Lung (tissue), 12 donors: Measurements from ENCODE around the gene LRRC51. TPM values are rescaled to one million over a fixed set of nuclear protein-coding genes. Genes with fewer than 3 reads are reported as not detected.

Experiments used
- ATAC-seq: fragments of 200-7000 bp; cut with Tn5 transposase; one replicate; pipeline ENCODE4 v1.9.1; 2020; ENCODE audit warnings: moderate number of reproducible peaks; ENCODE audit not compliant: insufficient read depth, low FRiP score
- DNase-seq, 3 donors: peaks; one replicate each; pipeline ENCODE4 v3.0.0-alpha.2; 2013 to 2017
- H3K27ac ChIP-seq, 2 donors: one replicate each; pipeline ENCODE4 v1.5.1; 2013; ENCODE audit warnings: mild to moderate bottlenecking in 2 of 2, moderate library complexity in 2 of 2, control low read depth in 1 of 2, inconsistent platforms in 1 of 2, low read depth in 1 of 2, low read length in 1 of 2
- H3K27me3 ChIP-seq, 3 donors: one replicate each; pipeline ENCODE4 v1.5.1; 2013; ENCODE audit warnings: low read length in 2 of 3; ENCODE audit not compliant: control insufficient read depth in 3 of 3, insufficient read depth in 3 of 3
- H3K36me3 ChIP-seq, 4 donors: one replicate each; pipeline ENCODE4 v1.5.1; 2013; ENCODE audit warnings: low read length in 4 of 4, mild to moderate bottlenecking in 1 of 4, moderate library complexity in 1 of 4; ENCODE audit not compliant: control insufficient read depth in 4 of 4, insufficient read depth in 4 of 4
- H3K4me1 ChIP-seq, 5 donors: one replicate each; pipeline ENCODE4 v1.5.1; 2013; ENCODE audit warnings: low read length in 5 of 5, mild to moderate bottlenecking in 2 of 5, moderate library complexity in 1 of 5; ENCODE audit not compliant: control insufficient read depth in 5 of 5, insufficient read depth in 5 of 5
- H3K4me3 ChIP-seq: one replicate; pipeline ENCODE4 v1.5.1; 2013; ENCODE audit warnings: mild to moderate bottlenecking, control low read depth, moderate library complexity
- H3K9ac ChIP-seq, 2 donors: one replicate each; pipeline ENCODE4 v1.5.1; 2013; ENCODE audit warnings: low read length in 2 of 2, control low read depth in 1 of 2; ENCODE audit not compliant: insufficient read depth in 1 of 2
- H3K9me3 ChIP-seq, 4 donors: one replicate each; pipeline ENCODE4 v1.5.1; 2013; ENCODE audit warnings: low read length in 3 of 4, mild to moderate bottlenecking in 1 of 4, moderate library complexity in 1 of 4; ENCODE audit not compliant: control insufficient read depth in 4 of 4, insufficient read depth in 3 of 4
- CTCF ChIP-seq: IDR thresholded peaks from 2 replicates; pipeline ENCODE4 v1.5.1; 2012; ENCODE audit warnings: mild to moderate bottlenecking; ENCODE audit errors: control extremely low read depth, extremely low read depth
- WGBS, 2 donors: extraction: QIAGEN DNeasy Blood & Tissue Kit; methylation state at CpG; one replicate each; pipeline ENCODE4 v1.1.7; 2013; 5-methylcytosine and 5-hydroxymethylcytosine counted together
- polyA plus RNA-seq, 2 donors: library from polyadenylated mRNA; stranded (reverse); fragments of 200-250 nt; gene quantifications; one replicate each; pipeline ENCODE4 v1.2.1, GENCODE V29; 2013
- total RNA-seq, 2 donors: library from RNA; depleted of rRNA in 1 of 2; stranded (reverse); fragments of >200 nt in 1 of 2; gene quantifications; one replicate each; pipeline ENCODE4 v1.2.1, GENCODE V29; 2014 to 2021
- donor health status: control.
- donor health status: control.
- donor health status: Bipolar disorder and iron deficiency.
- donor health status: healthy.
- donor health status: DM: yes; HTN: yes; CAD: no.

The LRRC51 gene
- total and polyA plus RNA-seq, 4 donors, result 10.4 to 29.6 (median 19.8) TPM

- Histone ChIP-seq H3K27me3 (no peaks in the 10 kb centered on the region), H3K9ac (no peak overlapping the region), H3K9me3 (no peaks in the 10 kb centered on the region), H3K4me3 (no peak overlapping the region), H3K4me1 (peaks cover 0 to 19% (median under 1%) of the 10 kb centered on the region in 5 donors), H3K36me3 (peaks cover 0 to 12% (median 4%) of the 10 kb centered on the region in 4 donors), H3K27ac (no peak overlapping the region)
- no peak for TF ChIP-seq CTCF
- ATAC-seq (no peak), DNase-seq (no peak)
- WGBS, 2 donors, result 93 to 94% methylated on average over 2 of the region's 2 CpGs
Observed at GRCh38 chr11:72083414-72083813, 2.8 kb downstream of the LRRC51 start.

- Histone ChIP-seq H3K4me3 (no peak overlapping the region), H3K27me3 (no peaks in the 10 kb centered on the region), H3K27ac (no peak overlapping the region), H3K4me1 (peaks cover 0 to 12% (median 4%) of the 10 kb centered on the region in 5 donors), H3K36me3 (peaks cover 0 to 12% (median 6%) of the 10 kb centered on the region in 4 donors), H3K9ac (no peak overlapping the region), H3K9me3 (no peaks in the 10 kb centered on the region)
- no peak for TF ChIP-seq CTCF
- DNase-seq, result no peak
- no peak for ATAC-seq
- 86 to 87% methylated on average over 4 of the region's 4 CpGs for WGBS, 2 donors
Observed at GRCh38 chr11:72084076-72084475, 3.4 kb downstream of the LRRC51 start.

GRCh38 chr11:72084965-72085364 is 4.3 kb downstream of the LRRC51 start:
- no peak overlapping the region for H3K4me3 ChIP-seq
- no peak for DNase-seq
- peaks cover 0 to 8% (median 4%) of the 10 kb centered on the region in 5 donors for H3K4me1 ChIP-seq
- no peak for ATAC-seq
- no peaks in the 10 kb centered on the region for H3K27me3 ChIP-seq
- no peak overlapping the region for H3K9ac ChIP-seq
- no peak for TF ChIP-seq CTCF
- H3K9me3 ChIP-seq, result no peaks in the 10 kb centered on the region
- H3K36me3 ChIP-seq, result peaks cover 0 to 13% (median 9%) of the 10 kb centered on the region in 4 donors
- H3K27ac ChIP-seq, result no peak overlapping the region
- WGBS, 2 donors, result 91 to 95% methylated on average over 1 of the region's 1 CpG
